Measurements from ENCODE around the gene CACNB2. TPM values are rescaled to one million over a fixed set of nuclear protein-coding genes. Genes with fewer than 3 reads are reported as not detected.

The CACNB2 gene
- total RNA-seq, 1 donor from 2014 or later = 2.2 TPM

GRCh38 chr10:18290651-18291313 is 150.6 kb downstream of the CACNB2 start:
- Mint-ChIP-seq H3K4me3 (no peak overlapping the region), H3K9me3 (no peaks in the 10 kb centered on the region), H3K36me3 (ENCODE audit: low read depth) (no peaks in the 10 kb centered on the region), H3K27me3 (ENCODE audit: low read depth) (no peaks in the 10 kb centered on the region), H3K4me1 (no peaks in the 10 kb centered on the region), H3K27ac (ENCODE audit: unreplicated experiment) (no peak overlapping the region)
- no peak for TF ChIP-seq CTCF (conservative IDR thresholded peaks at IDR 0.05)
- no peak for DNase-seq (ENCODE audit: low read depth, low spot score)

GRCh38 chr10:18293536-18294510 is 153.6 kb downstream of the CACNB2 start:
- H3K4me1 Mint-ChIP-seq = no peaks in the 10 kb centered on the region
- DNase-seq (ENCODE audit: low read depth, low spot score) = no peak
- no peak for TF ChIP-seq CTCF (conservative IDR thresholded peaks at IDR 0.05)
- H3K27ac Mint-ChIP-seq (ENCODE audit: unreplicated experiment) = no peak overlapping the region
- H3K9me3 Mint-ChIP-seq = no peaks in the 10 kb centered on the region
- H3K27me3 Mint-ChIP-seq (ENCODE audit: low read depth) = no peaks in the 10 kb centered on the region
- no peak overlapping the region for H3K4me3 Mint-ChIP-seq
- no peaks in the 10 kb centered on the region for H3K36me3 Mint-ChIP-seq (ENCODE audit: low read depth)

GRCh38 chr10:18294633-18295032 is 154.4 kb downstream of the CACNB2 start:
- DNase-seq (ENCODE audit: low read depth, low spot score) = no peak
- H3K27ac Mint-ChIP-seq (ENCODE audit: unreplicated experiment) = no peak overlapping the region

GRCh38 chr10:18297659-18298058 is 157.4 kb downstream of the CACNB2 start:
- TF ChIP-seq CTCF (conservative IDR thresholded peaks at IDR 0.05) = no peak
- no peaks in the 10 kb centered on the region for H3K36me3 Mint-ChIP-seq (ENCODE audit: low read depth)
- H3K9me3 Mint-ChIP-seq = no peaks in the 10 kb centered on the region
- no peaks in the 10 kb centered on the region for H3K4me1 Mint-ChIP-seq
- H3K4me3 Mint-ChIP-seq = no peak overlapping the region
- no peaks in the 10 kb centered on the region for H3K27me3 Mint-ChIP-seq (ENCODE audit: low read depth)
- no peak for DNase-seq (ENCODE audit: low read depth, low spot score)
- no peak overlapping the region for H3K27ac Mint-ChIP-seq (ENCODE audit: unreplicated experiment)

More at GRCh38 chr10:18294633-18295032, 154.4 kb downstream of the CACNB2 start:
- Mint-ChIP-seq H3K9me3 (no peaks in the 10 kb centered on the region), H3K36me3 (ENCODE audit: low read depth) (no peaks in the 10 kb centered on the region), H3K27me3 (ENCODE audit: low read depth) (no peaks in the 10 kb centered on the region), H3K4me1 (no peaks in the 10 kb centered on the region), H3K4me3 (no peak overlapping the region)
- no peak for TF ChIP-seq CTCF (conservative IDR thresholded peaks at IDR 0.05)

GRCh38 chr10:18298256-18298655 is 158.0 kb downstream of the CACNB2 start:
- H3K4me1 Mint-ChIP-seq = no peaks in the 10 kb centered on the region
- no peak overlapping the region for H3K27ac Mint-ChIP-seq (ENCODE audit: unreplicated experiment)
- DNase-seq (ENCODE audit: low read depth, low spot score) = no peak
- no peaks in the 10 kb centered on the region for H3K27me3 Mint-ChIP-seq (ENCODE audit: low read depth)
- TF ChIP-seq CTCF (conservative IDR thresholded peaks at IDR 0.05) = no peak
- no peaks in the 10 kb centered on the region for H3K9me3 Mint-ChIP-seq
- H3K36me3 Mint-ChIP-seq (ENCODE audit: low read depth) = no peaks in the 10 kb centered on the region
- H3K4me3 Mint-ChIP-seq = no peak overlapping the region
